GM12878 (cell line): Measurements from ENCODE around the gene ALKBH2.

Experiments used
- CBFB ChIP-seq: IDR thresholded peaks from 2 replicates; pipeline ENCODE4 v1.6.1; 2016; ENCODE audit warnings: antibody characterized with exemption, low read depth
- CBX5 ChIP-seq: sonication (generic); IDR thresholded peaks from 2 replicates; pipeline ENCODE4 v1.6.1; 2016; ENCODE audit warnings: low read depth, moderate library complexity, mild to moderate bottlenecking, inconsistent platforms
- EZH2 ChIP-seq: IDR thresholded peaks from 2 replicates; pipeline ENCODE4 v1.6.1; 2012; ENCODE audit warnings: low read depth, mild to moderate bottlenecking, control low read depth, inconsistent platforms, low read length, borderline replicate concordance; ENCODE audit not compliant: control insufficient read depth
- HDGF ChIP-seq: fragments of 450-650 bp; IDR thresholded peaks from 2 replicates; pipeline ENCODE4 v1.6.1; 2016; ENCODE audit warnings: antibody characterized with exemption
- NFIC ChIP-seq: IDR thresholded peaks from 2 replicates; pipeline ENCODE4 v1.6.1; 2012; ENCODE audit warnings: low read depth, mild to moderate bottlenecking, inconsistent platforms, low read length, moderate library complexity
- POLR2A ChIP-seq: IDR thresholded peaks from 2 replicates; pipeline ENCODE4 v1.6.1; 2011; ENCODE audit warnings: low read depth, mild to moderate bottlenecking, low read length
- RFX5 ChIP-seq: IDR thresholded peaks from 2 replicates; pipeline ENCODE4 v1.6.1; 2011; ENCODE audit warnings: low read depth, low read length, improper control_type of control experiment
- SMAD1 ChIP-seq: fragments of 450-650 bp; IDR thresholded peaks from 2 replicates; pipeline ENCODE4 v1.6.1; 2018; ENCODE audit warnings: mild to moderate bottlenecking, low read depth; ENCODE audit not compliant: partially characterized antibody
- TF ChIP-seq, protein P1 (sequence below): IDR thresholded peaks from 2 replicates; pipeline ENCODE4 v1.6.1; 2011; ENCODE audit warnings: borderline replicate concordance, low read depth, mild to moderate bottlenecking, moderate library complexity, mixed read lengths, low read length; ENCODE audit not compliant: insufficient read depth; ENCODE audit errors: extremely low read length
- TF ChIP-seq, protein P2 (sequence below): fragments of 450-650 bp; formaldehyde crosslinking; IDR thresholded peaks from 2 replicates; pipeline ENCODE4 v1.5.0; 2022; ENCODE audit warnings: mild to moderate bottlenecking, missing genetic modification characterization
- TF ChIP-seq, protein P3 (sequence below), 3 experiments: IDR thresholded peaks in 2 of 3; conservative IDR thresholded peaks in 1 of 3; 2 replicates each; pipeline ENCODE4 v1.5.1; 2011; ENCODE audit warnings: low read depth in 3 of 3, low read length in 3 of 3, mild to moderate bottlenecking in 3 of 3, control low read depth in 2 of 3, moderate library complexity in 2 of 3, inconsistent platforms in 1 of 3, mixed read lengths in 1 of 3; ENCODE audit not compliant: control insufficient read depth in 2 of 3, insufficient read depth in 1 of 3; ENCODE audit errors: extremely low read depth in 1 of 3
- TF ChIP-seq, protein P4 (sequence below): IDR thresholded peaks from 2 replicates; pipeline ENCODE4 v1.6.1; 2012; ENCODE audit warnings: low read depth, low read length, improper control_type of control experiment

DNA sequence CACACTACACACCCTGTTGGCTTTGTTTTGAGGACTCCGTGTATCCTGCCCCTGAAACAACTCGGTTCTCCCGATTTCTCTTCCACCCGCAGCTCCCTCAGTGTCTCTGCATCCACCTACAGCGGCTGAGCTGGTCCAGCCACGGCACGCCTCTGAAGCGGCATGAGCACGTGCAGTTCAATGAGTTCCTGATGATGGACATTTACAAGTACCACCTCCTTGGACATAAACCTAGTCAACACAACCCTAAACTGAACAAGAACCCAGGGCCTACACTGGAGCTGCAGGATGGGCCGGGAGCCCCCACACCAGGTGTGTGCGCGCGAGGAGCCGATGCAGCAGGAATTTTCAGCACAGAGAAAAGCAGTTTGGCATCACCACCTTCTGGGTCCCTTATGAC is 10.5 kb downstream of the ALKBH2 start:
- TF ChIP-seq, protein P1, sequence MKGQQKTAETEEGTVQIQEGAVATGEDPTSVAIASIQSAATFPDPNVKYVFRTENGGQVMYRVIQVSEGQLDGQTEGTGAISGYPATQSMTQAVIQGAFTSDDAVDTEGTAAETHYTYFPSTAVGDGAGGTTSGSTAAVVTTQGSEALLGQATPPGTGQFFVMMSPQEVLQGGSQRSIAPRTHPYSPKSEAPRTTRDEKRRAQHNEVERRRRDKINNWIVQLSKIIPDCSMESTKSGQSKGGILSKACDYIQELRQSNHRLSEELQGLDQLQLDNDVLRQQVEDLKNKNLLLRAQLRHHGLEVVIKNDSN: no peak
- TF ChIP-seq, protein P2, sequence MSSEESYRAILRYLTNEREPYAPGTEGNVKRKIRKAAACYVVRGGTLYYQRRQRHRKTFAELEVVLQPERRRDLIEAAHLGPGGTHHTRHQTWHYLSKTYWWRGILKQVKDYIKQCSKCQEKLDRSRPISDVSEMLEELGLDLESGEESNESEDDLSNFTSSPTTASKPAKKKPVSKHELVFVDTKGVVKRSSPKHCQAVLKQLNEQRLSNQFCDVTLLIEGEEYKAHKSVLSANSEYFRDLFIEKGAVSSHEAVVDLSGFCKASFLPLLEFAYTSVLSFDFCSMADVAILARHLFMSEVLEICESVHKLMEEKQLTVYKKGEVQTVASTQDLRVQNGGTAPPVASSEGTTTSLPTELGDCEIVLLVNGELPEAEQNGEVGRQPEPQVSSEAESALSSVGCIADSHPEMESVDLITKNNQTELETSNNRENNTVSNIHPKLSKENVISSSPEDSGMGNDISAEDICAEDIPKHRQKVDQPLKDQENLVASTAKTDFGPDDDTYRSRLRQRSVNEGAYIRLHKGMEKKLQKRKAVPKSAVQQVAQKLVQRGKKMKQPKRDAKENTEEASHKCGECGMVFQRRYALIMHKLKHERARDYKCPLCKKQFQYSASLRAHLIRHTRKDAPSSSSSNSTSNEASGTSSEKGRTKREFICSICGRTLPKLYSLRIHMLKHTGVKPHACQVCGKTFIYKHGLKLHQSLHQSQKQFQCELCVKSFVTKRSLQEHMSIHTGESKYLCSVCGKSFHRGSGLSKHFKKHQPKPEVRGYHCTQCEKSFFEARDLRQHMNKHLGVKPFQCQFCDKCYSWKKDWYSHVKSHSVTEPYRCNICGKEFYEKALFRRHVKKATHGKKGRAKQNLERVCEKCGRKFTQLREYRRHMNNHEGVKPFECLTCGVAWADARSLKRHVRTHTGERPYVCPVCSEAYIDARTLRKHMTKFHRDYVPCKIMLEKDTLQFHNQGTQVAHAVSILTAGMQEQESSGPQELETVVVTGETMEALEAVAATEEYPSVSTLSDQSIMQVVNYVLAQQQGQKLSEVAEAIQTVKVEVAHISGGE: no peak
- TF ChIP-seq RFX5 (no peak), NFIC (no peak), HDGF (no peak), EZH2 (no peak), CBX5 (no peak), CBFB (no peak), POLR2A (no peak), SMAD1 (no peak)
- TF ChIP-seq, protein P3, sequence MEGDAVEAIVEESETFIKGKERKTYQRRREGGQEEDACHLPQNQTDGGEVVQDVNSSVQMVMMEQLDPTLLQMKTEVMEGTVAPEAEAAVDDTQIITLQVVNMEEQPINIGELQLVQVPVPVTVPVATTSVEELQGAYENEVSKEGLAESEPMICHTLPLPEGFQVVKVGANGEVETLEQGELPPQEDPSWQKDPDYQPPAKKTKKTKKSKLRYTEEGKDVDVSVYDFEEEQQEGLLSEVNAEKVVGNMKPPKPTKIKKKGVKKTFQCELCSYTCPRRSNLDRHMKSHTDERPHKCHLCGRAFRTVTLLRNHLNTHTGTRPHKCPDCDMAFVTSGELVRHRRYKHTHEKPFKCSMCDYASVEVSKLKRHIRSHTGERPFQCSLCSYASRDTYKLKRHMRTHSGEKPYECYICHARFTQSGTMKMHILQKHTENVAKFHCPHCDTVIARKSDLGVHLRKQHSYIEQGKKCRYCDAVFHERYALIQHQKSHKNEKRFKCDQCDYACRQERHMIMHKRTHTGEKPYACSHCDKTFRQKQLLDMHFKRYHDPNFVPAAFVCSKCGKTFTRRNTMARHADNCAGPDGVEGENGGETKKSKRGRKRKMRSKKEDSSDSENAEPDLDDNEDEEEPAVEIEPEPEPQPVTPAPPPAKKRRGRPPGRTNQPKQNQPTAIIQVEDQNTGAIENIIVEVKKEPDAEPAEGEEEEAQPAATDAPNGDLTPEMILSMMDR (IDR thresholded peaks at IDR 0.05 in 2 of 3, conservative IDR thresholded peaks at IDR 0.05 in 1 of 3; ENCODE audit: control insufficient read depth in 2 of 3, extremely low read depth in 1 of 3, insufficient read depth in 1 of 3, low read depth in 3 of 3, low read length in 3 of 3): no peak
- TF ChIP-seq, protein P4, sequence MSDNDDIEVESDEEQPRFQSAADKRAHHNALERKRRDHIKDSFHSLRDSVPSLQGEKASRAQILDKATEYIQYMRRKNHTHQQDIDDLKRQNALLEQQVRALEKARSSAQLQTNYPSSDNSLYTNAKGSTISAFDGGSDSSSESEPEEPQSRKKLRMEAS: no peak
